ENCODE results near the gene ACBD6.

Gene ACBD6

GRCh38 chr1:180256341-180257027, 245.9 kb downstream of the ACBD6 start:
- Histone ChIP-seq H3K27ac (ENCODE audit: insufficient read depth, low read length, poor library complexity, severe bottlenecking) (no peak overlapping the region), H3K9me3 (ENCODE audit: control insufficient read depth, low read length) (no peaks in the 10 kb centered on the region), H3K4me1 (ENCODE audit: control insufficient read depth, insufficient read depth, low read length, poor library complexity, severe bottlenecking) (no peaks in the 10 kb centered on the region), H3K27me3 (replicated peaks; ENCODE audit: control insufficient read depth, insufficient read depth, low read length, poor library complexity, severe bottlenecking) (peaks cover 12% of the 10 kb centered on the region), H3K4me3 (ENCODE audit: insufficient read depth, low read depth, low read length, poor library complexity, severe bottlenecking) (no peak overlapping the region), H3K36me3 (ENCODE audit: control insufficient read depth, insufficient read depth, low read length) (no peaks in the 10 kb centered on the region)
- DNase-seq: no peak

DNA sequence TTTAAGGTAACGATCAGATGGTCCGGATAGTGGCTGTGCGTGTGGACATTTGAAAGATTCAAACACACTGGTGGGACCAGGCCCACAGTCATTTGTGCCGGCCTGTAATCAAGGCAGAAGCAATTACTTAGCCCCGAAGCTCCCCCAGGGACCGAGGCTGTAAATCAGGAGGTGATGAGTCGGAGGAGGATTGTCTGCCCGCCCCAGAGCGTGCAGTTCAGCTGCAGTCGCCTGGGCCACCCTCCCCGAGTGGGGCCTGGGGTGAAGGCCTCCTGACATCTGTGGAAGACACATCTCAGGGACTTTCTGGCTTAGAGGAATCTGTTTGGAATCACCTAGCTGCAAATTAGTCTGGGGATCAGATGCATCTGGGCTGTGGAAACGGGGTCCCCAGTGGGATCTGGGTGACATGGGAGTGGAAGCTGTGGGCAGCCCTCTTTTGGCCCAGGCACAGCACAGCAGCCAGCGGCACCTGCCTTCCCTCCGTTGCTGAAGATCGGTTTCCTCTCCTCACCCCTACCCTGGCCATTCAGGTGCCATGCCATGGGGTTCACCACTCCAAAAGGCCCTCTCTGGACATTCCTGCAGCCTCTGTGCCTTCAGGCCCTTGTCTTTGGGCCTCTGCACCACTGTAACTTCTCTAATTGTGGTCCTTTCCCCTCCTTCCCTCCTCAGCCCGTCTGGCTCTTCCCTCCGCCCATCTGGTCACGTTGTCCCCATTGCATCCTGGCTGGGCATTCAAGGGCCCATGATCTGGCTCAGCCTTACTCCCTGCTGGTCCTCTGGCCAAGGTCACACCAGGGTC, 246.6 kb downstream of the ACBD6 start:
- peaks cover 12% of the 10 kb centered on the region for H3K27me3 ChIP-seq (replicated peaks; ENCODE audit: control insufficient read depth, insufficient read depth, low read length, poor library complexity, severe bottlenecking)
- no peaks in the 10 kb centered on the region for H3K36me3 ChIP-seq (ENCODE audit: control insufficient read depth, insufficient read depth, low read length)
- H3K27ac ChIP-seq (ENCODE audit: insufficient read depth, low read length, poor library complexity, severe bottlenecking): no peak overlapping the region
- no peaks in the 10 kb centered on the region for H3K9me3 ChIP-seq (ENCODE audit: control insufficient read depth, low read length)
- no peak for DNase-seq
- H3K4me1 ChIP-seq (ENCODE audit: control insufficient read depth, insufficient read depth, low read length, poor library complexity, severe bottlenecking): no peaks in the 10 kb centered on the region
- H3K4me3 ChIP-seq (ENCODE audit: insufficient read depth, low read depth, low read length, poor library complexity, severe bottlenecking): no peak overlapping the region

DNA sequence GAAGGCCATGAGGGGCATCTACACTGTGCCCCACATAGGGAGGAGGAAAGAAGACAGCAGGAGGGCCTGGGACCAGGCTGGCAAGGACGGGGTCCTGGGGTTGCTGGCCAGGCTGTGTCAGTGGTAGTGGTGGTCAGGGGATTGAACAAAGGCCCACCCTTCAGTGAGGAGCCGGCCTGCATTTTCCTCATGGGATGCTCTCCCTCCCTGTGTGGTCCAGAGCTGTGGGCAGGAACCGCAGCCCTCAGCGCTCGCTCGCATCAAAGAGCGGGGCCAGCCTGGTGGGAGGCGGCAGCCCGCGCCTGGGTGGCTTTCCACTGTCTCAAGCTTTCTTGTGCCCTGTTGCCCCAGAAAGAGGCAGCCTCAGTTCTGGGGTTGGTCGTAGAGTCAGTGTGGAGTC, 247.5 kb downstream of the ACBD6 start:
- H3K4me1 ChIP-seq (ENCODE audit: control insufficient read depth, insufficient read depth, low read length, poor library complexity, severe bottlenecking): no peaks in the 10 kb centered on the region
- no peaks in the 10 kb centered on the region for H3K9me3 ChIP-seq (ENCODE audit: control insufficient read depth, low read length)
- peaks cover 12% of the 10 kb centered on the region for H3K27me3 ChIP-seq (replicated peaks; ENCODE audit: control insufficient read depth, insufficient read depth, low read length, poor library complexity, severe bottlenecking)
- no peaks in the 10 kb centered on the region for H3K36me3 ChIP-seq (ENCODE audit: control insufficient read depth, insufficient read depth, low read length)
- DNase-seq: no peak
- no peak overlapping the region for H3K27ac ChIP-seq (ENCODE audit: insufficient read depth, low read length, poor library complexity, severe bottlenecking)
- H3K4me3 ChIP-seq (ENCODE audit: insufficient read depth, low read depth, low read length, poor library complexity, severe bottlenecking): no peak overlapping the region

DNA sequence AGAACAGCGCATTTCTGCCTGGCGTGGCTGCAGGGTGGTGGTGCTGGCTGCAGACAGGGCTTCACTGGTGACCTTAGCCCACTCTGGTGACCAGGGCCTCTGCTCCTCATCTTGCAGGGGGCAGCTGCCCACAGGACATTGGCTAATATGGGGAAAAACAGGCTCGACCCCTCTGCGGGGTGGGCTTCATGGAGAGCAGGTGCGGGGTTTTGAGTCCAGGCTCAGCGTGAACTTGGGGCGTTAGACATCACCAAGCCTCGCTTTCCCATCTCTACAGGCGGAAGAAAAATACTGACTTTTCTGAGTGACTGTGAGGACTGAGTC, 247.9 kb downstream of the ACBD6 start:
- Histone ChIP-seq H3K4me1 (ENCODE audit: control insufficient read depth, insufficient read depth, low read length, poor library complexity, severe bottlenecking) (no peaks in the 10 kb centered on the region), H3K27ac (ENCODE audit: insufficient read depth, low read length, poor library complexity, severe bottlenecking) (no peak overlapping the region), H3K4me3 (ENCODE audit: insufficient read depth, low read depth, low read length, poor library complexity, severe bottlenecking) (no peak overlapping the region), H3K9me3 (ENCODE audit: control insufficient read depth, low read length) (no peaks in the 10 kb centered on the region), H3K36me3 (ENCODE audit: control insufficient read depth, insufficient read depth, low read length) (no peaks in the 10 kb centered on the region), H3K27me3 (replicated peaks; ENCODE audit: control insufficient read depth, insufficient read depth, low read length, poor library complexity, severe bottlenecking) (peaks cover 12% of the 10 kb centered on the region)
- no peak for DNase-seq

DNA sequence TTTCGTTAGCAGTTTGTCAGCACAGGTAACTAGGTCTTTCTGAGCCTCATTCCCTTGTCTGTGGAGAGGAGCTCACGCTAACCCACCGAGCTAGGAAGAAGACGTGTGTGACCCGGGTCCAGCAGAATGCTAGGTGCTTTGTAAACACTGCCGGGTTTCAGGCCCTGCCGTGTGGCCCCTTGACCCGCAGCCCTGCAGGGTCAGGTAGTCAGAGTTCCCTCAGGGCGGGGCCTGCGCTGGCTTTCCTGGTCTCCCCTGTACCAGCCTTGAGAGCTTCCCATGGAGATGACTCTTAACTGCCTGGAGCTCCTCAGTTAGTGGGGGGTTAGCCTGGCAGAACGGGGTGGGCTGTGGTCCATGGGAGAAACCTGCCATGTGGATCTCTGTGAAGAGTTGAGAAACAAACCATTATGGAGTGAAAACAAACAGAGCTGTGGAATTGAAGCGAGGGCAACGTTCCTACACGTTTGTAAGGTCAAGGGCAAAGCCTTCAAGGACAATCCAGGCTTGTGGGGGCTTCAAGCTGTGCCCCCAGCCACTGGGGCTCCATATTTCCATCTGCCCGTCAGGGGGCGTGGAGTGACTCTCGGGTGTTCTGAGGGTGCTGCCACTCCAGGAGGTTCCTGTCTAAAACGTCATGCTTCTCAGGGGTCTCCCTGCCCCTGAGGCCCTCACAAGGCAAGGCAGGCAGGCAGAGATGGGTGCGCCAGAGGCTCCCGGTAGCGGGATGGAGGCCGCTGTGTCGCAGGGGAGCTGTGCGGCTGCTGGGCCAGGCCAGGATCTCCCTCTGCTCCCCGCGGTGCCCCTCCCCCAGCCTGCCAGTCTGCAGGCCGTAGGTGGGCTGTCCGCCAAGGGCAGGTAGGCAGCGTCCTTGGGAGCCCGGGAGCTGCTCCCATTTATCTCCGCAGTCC, 248.5 kb downstream of the ACBD6 start:
- Histone ChIP-seq H3K4me3 (ENCODE audit: insufficient read depth, low read depth, low read length, poor library complexity, severe bottlenecking) (no peak overlapping the region), H3K27ac (ENCODE audit: insufficient read depth, low read length, poor library complexity, severe bottlenecking) (no peak overlapping the region), H3K36me3 (ENCODE audit: control insufficient read depth, insufficient read depth, low read length) (no peaks in the 10 kb centered on the region), H3K9me3 (ENCODE audit: control insufficient read depth, low read length) (no peaks in the 10 kb centered on the region), H3K27me3 (replicated peaks; ENCODE audit: control insufficient read depth, insufficient read depth, low read length, poor library complexity, severe bottlenecking) (peaks cover 12% of the 10 kb centered on the region), H3K4me1 (ENCODE audit: control insufficient read depth, insufficient read depth, low read length, poor library complexity, severe bottlenecking) (no peaks in the 10 kb centered on the region)
- no peak for DNase-seq

DNA sequence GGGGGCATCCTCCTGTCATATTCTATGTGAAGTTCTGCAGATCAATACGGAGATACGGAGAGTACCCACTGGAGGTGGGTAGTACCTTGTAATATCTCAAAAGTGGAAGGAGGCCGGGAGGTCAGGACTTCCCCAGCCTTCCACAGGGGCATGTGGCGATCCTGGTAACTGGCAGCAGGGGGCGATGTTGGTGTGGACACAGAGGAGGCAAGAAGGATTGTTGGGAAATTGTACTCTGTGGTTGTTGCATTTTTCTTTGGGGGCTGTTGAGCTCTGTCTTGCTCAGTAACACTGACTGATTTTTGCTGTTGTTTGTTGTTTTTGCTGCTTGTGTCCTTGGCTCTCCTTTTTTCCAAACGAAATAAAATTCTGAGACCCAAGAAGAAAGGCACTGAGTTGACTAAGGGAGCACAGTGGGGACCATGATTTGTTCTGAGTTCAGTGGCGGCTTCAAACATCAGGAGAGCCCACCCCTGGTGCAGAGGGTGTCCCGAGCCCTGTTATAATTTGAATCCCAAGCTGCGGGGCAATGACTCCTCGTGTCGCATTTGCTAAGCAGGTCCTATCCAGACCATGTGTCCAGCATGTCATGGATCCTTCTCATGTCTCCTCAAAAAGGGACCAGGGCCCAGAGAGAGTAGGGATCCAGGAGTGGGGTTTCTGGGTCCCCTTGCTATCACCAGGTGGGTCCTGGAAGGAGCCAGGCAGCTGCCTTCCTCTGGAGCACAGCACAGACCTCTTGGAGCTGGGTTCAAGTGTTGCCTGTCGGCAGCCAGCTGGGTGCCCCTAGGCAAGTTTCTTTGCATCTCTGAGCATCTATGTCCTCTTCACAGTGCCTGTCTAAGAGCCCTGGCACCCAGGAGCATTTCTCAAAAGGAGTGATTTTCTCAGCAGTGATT, 249.5 kb downstream of the ACBD6 start:
- H3K36me3 ChIP-seq (ENCODE audit: control insufficient read depth, insufficient read depth, low read length): no peaks in the 10 kb centered on the region
- H3K27me3 ChIP-seq (replicated peaks; ENCODE audit: control insufficient read depth, insufficient read depth, low read length, poor library complexity, severe bottlenecking): peaks cover 12% of the 10 kb centered on the region
- no peak overlapping the region for H3K4me3 ChIP-seq (ENCODE audit: insufficient read depth, low read depth, low read length, poor library complexity, severe bottlenecking)
- no peaks in the 10 kb centered on the region for H3K4me1 ChIP-seq (ENCODE audit: control insufficient read depth, insufficient read depth, low read length, poor library complexity, severe bottlenecking)
- no peaks in the 10 kb centered on the region for H3K9me3 ChIP-seq (ENCODE audit: control insufficient read depth, low read length)
- peak; percentile 31 to 51 (median 32) for DNase-seq
- H3K27ac ChIP-seq (ENCODE audit: insufficient read depth, low read length, poor library complexity, severe bottlenecking): no peak overlapping the region

- no peaks in the 10 kb centered on the region for H3K36me3 ChIP-seq (ENCODE audit: control insufficient read depth, insufficient read depth, low read length)
- peaks cover 12% of the 10 kb centered on the region for H3K27me3 ChIP-seq (replicated peaks; ENCODE audit: control insufficient read depth, insufficient read depth, low read length, poor library complexity, severe bottlenecking)
- no peaks in the 10 kb centered on the region for H3K4me1 ChIP-seq (ENCODE audit: control insufficient read depth, insufficient read depth, low read length, poor library complexity, severe bottlenecking)
- H3K27ac ChIP-seq (ENCODE audit: insufficient read depth, low read length, poor library complexity, severe bottlenecking): no peak overlapping the region
- no peak overlapping the region for H3K4me3 ChIP-seq (ENCODE audit: insufficient read depth, low read depth, low read length, poor library complexity, severe bottlenecking)
- DNase-seq: no peak
- H3K9me3 ChIP-seq (ENCODE audit: control insufficient read depth, low read length): no peaks in the 10 kb centered on the region
These were observed 250.7 kb downstream of the ACBD6 start for GRCh38 chr1:180251526-180252305.

GRCh38 chr1:180250883-180251509, 251.4 kb downstream of the ACBD6 start:
- DNase-seq: no peak
- no peaks in the 10 kb centered on the region for H3K36me3 ChIP-seq (ENCODE audit: control insufficient read depth, insufficient read depth, low read length)
- peaks cover 12% of the 10 kb centered on the region for H3K27me3 ChIP-seq (replicated peaks; ENCODE audit: control insufficient read depth, insufficient read depth, low read length, poor library complexity, severe bottlenecking)
- H3K27ac ChIP-seq (ENCODE audit: insufficient read depth, low read length, poor library complexity, severe bottlenecking): no peak overlapping the region
- H3K4me1 ChIP-seq (ENCODE audit: control insufficient read depth, insufficient read depth, low read length, poor library complexity, severe bottlenecking): no peaks in the 10 kb centered on the region
- H3K4me3 ChIP-seq (ENCODE audit: insufficient read depth, low read depth, low read length, poor library complexity, severe bottlenecking): no peak overlapping the region
- no peaks in the 10 kb centered on the region for H3K9me3 ChIP-seq (ENCODE audit: control insufficient read depth, low read length)

GRCh38 chr1:180250499-180250770, 251.9 kb downstream of the ACBD6 start:
- no peak overlapping the region for H3K4me3 ChIP-seq (ENCODE audit: insufficient read depth, low read depth, low read length, poor library complexity, severe bottlenecking)
- peaks cover 12% of the 10 kb centered on the region for H3K27me3 ChIP-seq (replicated peaks; ENCODE audit: control insufficient read depth, insufficient read depth, low read length, poor library complexity, severe bottlenecking)
- no peak overlapping the region for H3K27ac ChIP-seq (ENCODE audit: insufficient read depth, low read length, poor library complexity, severe bottlenecking)
- H3K36me3 ChIP-seq (ENCODE audit: control insufficient read depth, insufficient read depth, low read length): no peaks in the 10 kb centered on the region
- H3K4me1 ChIP-seq (ENCODE audit: control insufficient read depth, insufficient read depth, low read length, poor library complexity, severe bottlenecking): no peaks in the 10 kb centered on the region
- no peak for DNase-seq
- H3K9me3 ChIP-seq (ENCODE audit: control insufficient read depth, low read length): no peaks in the 10 kb centered on the region
